Upper lobe of left lung (tissue), 6 donors: ENCODE measurements around the gene OPCML. TPM values are rescaled to one million over a fixed set of nuclear protein-coding genes. Genes with fewer than 3 reads are reported as not detected.

Source experiments
- ATAC-seq, 2 donors: fragments of 200-7000 bp; cut with Tn5 transposase; one replicate each; pipeline ENCODE4 v1.9.1; 2022; ENCODE audit warnings: mild to moderate bottlenecking in 2 of 2, moderate library complexity in 2 of 2; ENCODE audit not compliant: low FRiP score in 2 of 2
- DNase-seq, 2 donors: peaks; one replicate each; pipeline ENCODE4 v3.0.0-alpha.2; 2019 to 2020
- H3K27ac ChIP-seq, 4 donors: fragments of 200-600 bp; sonication (generic); one replicate each; pipeline ENCODE4 v1.5.1; 2016 to 2019
- H3K27me3 ChIP-seq, 4 donors: fragments of 200-600 bp; sonication (generic); one replicate each; pipeline ENCODE4 v1.5.1; 2017 to 2019
- H3K36me3 ChIP-seq, 4 donors: fragments of 200-600 bp; sonication (generic); one replicate each; pipeline ENCODE4 v1.5.1; 2016 to 2019
- H3K4me1 ChIP-seq, 4 donors: fragments of 200-600 bp; sonication (generic); one replicate each; pipeline ENCODE4 v1.5.1; 2018 to 2019
- H3K4me3 ChIP-seq, 4 donors: fragments of 200-600 bp; sonication (generic); one replicate each; pipeline ENCODE4 v1.5.1; 2017 to 2019; ENCODE audit warnings: mild to moderate bottlenecking in 2 of 4, moderate library complexity in 1 of 4
- H3K9me3 ChIP-seq, 4 donors: fragments of 200-600 bp; sonication (generic); one replicate each; pipeline ENCODE4 v1.5.1; 2018 to 2019
- CTCF ChIP-seq, 6 experiments: fragments of 450-650 bp in 4 of 6; fragments of 200-600 bp in 2 of 6; sonication (generic) in 2 of 6; IDR thresholded peaks; one replicate each; pipeline ENCODE4 v1.5.1; 2016 to 2019; ENCODE audit warnings: antibody characterized with exemption in 6 of 6
- EP300 ChIP-seq, 4 donors: sonication (generic); formaldehyde crosslinking; IDR thresholded peaks; one replicate each; pipeline ENCODE4 v1.5.1; 2017; ENCODE audit warnings: antibody characterized with exemption in 4 of 4, control low read depth in 2 of 4
- POLR2A ChIP-seq, 4 donors: fragments of 450-650 bp; IDR thresholded peaks; one replicate each; pipeline ENCODE4 v1.5.1; 2016 to 2017; ENCODE audit warnings: antibody characterized with exemption in 4 of 4, mild to moderate bottlenecking in 2 of 4
- POLR2AphosphoS5 ChIP-seq, 2 donors: sonication (generic); formaldehyde crosslinking; IDR thresholded peaks; one replicate each; pipeline ENCODE4 v1.5.1; 2017; ENCODE audit warnings: antibody characterized with exemption in 2 of 2
- WGBS, 2 donors: methylation state at CpG; one replicate each; pipeline ENCODE4 v1.1.5; 2017 to 2018; 5-methylcytosine and 5-hydroxymethylcytosine counted together
- total RNA-seq, 6 donors: library from RNA; depleted of rRNA in 4 of 6; stranded (reverse); fragments of >200 nt in 4 of 6; gene quantifications; one replicate each; pipeline versions ENCODE4 v1.1.0 to v1.2.1, GENCODE V29; 2016 to 2021
- donor health status: DM: no; HTN: no; CAD: no; lungs with moderate emphysema.
- donor health status: DM: no; HTN: yes; CAD: no; lungs with severe emphysema.

OPCML gene
- total RNA-seq, 6 donors from 2014 or later, result 0.10 TPM; not detected in 5

- Histone ChIP-seq H3K4me1 (no peaks in the 10 kb centered on the region), H3K9me3 (no peaks in the 10 kb centered on the region), H3K27me3 (no peaks in the 10 kb centered on the region), H3K27ac (no peak overlapping the region), H3K36me3 (no peaks in the 10 kb centered on the region), H3K4me3 (no peak overlapping the region)
- no peak for DNase-seq
- 77 to 84% methylated on average over 4 of the region's 4 CpGs for WGBS, 2 donors
- no peak for TF ChIP-seq CTCF (IDR thresholded peaks at IDR 0.05)
- no peak for TF ChIP-seq POLR2AphosphoS5 (IDR thresholded peaks at IDR 0.05)
- TF ChIP-seq POLR2A (IDR thresholded peaks at IDR 0.05), result no peak
- TF ChIP-seq EP300 (IDR thresholded peaks at IDR 0.05), result no peak
- ATAC-seq, result no peak
Observed at GRCh38 chr11:132631989-132632388, 900.3 kb downstream of the OPCML start.

- TF ChIP-seq CTCF (IDR thresholded peaks at IDR 0.05), result no peak
- TF ChIP-seq POLR2AphosphoS5 (IDR thresholded peaks at IDR 0.05), result no peak
- no peak for TF ChIP-seq EP300 (IDR thresholded peaks at IDR 0.05)
- no peak for TF ChIP-seq POLR2A (IDR thresholded peaks at IDR 0.05)
- no peaks in the 10 kb centered on the region for H3K36me3 ChIP-seq
- 86 to 96% methylated on average over 3 of the region's 3 CpGs for WGBS, 2 donors
- H3K27ac ChIP-seq, result no peak overlapping the region
- H3K9me3 ChIP-seq, result no peaks in the 10 kb centered on the region
- DNase-seq, result no peak
- no peaks in the 10 kb centered on the region for H3K27me3 ChIP-seq
- no peak for ATAC-seq
- no peak overlapping the region for H3K4me3 ChIP-seq
- no peaks in the 10 kb centered on the region for H3K4me1 ChIP-seq
Observed at GRCh38 chr11:132627981-132628380, 904.3 kb downstream of the OPCML start.

- Histone ChIP-seq H3K4me1 (no peaks in the 10 kb centered on the region), H3K27ac (no peak overlapping the region), H3K9me3 (no peaks in the 10 kb centered on the region), H3K36me3 (no peaks in the 10 kb centered on the region), H3K27me3 (no peaks in the 10 kb centered on the region), H3K4me3 (no peak overlapping the region)
- 59 to 80% methylated on average over 2 of the region's 2 CpGs for WGBS, 2 donors
- DNase-seq (no peak), ATAC-seq (no peak)
- TF ChIP-seq POLR2AphosphoS5 (IDR thresholded peaks at IDR 0.05) (no peak), CTCF (IDR thresholded peaks at IDR 0.05) (no peak), EP300 (IDR thresholded peaks at IDR 0.05) (no peak), POLR2A (IDR thresholded peaks at IDR 0.05) (no peak)
Observed at GRCh38 chr11:132626446-132626845, 905.9 kb downstream of the OPCML start.

GRCh38 chr11:132623511-132623910, 908.8 kb downstream of the OPCML start:
- WGBS, 2 donors, result 46 to 66% methylated on average over 4 of the region's 4 CpGs
- Histone ChIP-seq H3K27me3 (no peaks in the 10 kb centered on the region), H3K27ac (no peak overlapping the region), H3K4me1 (no peaks in the 10 kb centered on the region), H3K4me3 (no peak overlapping the region), H3K36me3 (no peaks in the 10 kb centered on the region), H3K9me3 (no peaks in the 10 kb centered on the region)
- TF ChIP-seq CTCF (IDR thresholded peaks at IDR 0.05) (no peak), EP300 (IDR thresholded peaks at IDR 0.05) (no peak), POLR2A (IDR thresholded peaks at IDR 0.05) (no peak), POLR2AphosphoS5 (IDR thresholded peaks at IDR 0.05) (no peak)
- no peak for DNase-seq
- ATAC-seq, result no peak

- Histone ChIP-seq H3K9me3 (no peaks in the 10 kb centered on the region), H3K4me3 (no peak overlapping the region), H3K4me1 (no peaks in the 10 kb centered on the region), H3K27ac (no peak overlapping the region), H3K27me3 (no peaks in the 10 kb centered on the region), H3K36me3 (no peaks in the 10 kb centered on the region)
- no peak for DNase-seq
- no peak for ATAC-seq
- no peak for TF ChIP-seq CTCF (IDR thresholded peaks at IDR 0.05)
- no peak for TF ChIP-seq POLR2AphosphoS5 (IDR thresholded peaks at IDR 0.05)
- no peak for TF ChIP-seq POLR2A (IDR thresholded peaks at IDR 0.05)
- no peak for TF ChIP-seq EP300 (IDR thresholded peaks at IDR 0.05)
- WGBS, 2 donors, result 81 to 94% methylated on average over 6 of the region's 6 CpGs
Observed at GRCh38 chr11:132621976-132622580, 910.2 kb downstream of the OPCML start.
